Measurements from ENCODE around the gene UBE3D.

DNA sequence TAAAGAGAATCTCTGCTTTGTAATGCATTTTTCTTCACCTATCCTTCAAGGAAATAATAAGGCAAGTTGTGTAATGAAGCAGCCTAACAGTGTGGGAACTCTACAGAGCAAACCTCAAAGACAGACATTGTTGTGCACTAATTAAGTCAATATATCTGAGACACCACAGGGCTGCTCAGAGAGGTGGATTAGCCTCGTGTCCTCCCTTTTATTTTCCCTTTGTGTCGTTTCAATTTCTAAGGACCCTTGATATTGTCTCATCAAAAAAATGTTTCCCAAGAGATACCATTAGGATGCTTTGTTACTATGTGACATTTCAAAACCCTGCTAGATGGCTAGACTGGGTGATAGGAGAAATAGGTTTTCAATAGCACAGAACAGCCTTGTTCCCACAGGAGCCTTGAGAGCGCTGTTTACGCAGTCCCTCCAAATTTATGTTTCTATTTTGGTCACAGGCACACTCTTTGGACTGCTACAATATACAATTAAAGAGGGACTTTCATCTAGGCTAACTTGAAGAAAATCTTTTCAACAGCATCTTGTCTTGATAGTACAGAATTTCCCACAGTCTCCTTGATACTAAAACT lies 23.1 kb downstream of the UBE3D start:
- TF ChIP-seq, protein P1, sequence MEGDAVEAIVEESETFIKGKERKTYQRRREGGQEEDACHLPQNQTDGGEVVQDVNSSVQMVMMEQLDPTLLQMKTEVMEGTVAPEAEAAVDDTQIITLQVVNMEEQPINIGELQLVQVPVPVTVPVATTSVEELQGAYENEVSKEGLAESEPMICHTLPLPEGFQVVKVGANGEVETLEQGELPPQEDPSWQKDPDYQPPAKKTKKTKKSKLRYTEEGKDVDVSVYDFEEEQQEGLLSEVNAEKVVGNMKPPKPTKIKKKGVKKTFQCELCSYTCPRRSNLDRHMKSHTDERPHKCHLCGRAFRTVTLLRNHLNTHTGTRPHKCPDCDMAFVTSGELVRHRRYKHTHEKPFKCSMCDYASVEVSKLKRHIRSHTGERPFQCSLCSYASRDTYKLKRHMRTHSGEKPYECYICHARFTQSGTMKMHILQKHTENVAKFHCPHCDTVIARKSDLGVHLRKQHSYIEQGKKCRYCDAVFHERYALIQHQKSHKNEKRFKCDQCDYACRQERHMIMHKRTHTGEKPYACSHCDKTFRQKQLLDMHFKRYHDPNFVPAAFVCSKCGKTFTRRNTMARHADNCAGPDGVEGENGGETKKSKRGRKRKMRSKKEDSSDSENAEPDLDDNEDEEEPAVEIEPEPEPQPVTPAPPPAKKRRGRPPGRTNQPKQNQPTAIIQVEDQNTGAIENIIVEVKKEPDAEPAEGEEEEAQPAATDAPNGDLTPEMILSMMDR (IDR thresholded peaks at IDR 0.05), result no peak
- no peak for TF ChIP-seq POLR2A (IDR thresholded peaks at IDR 0.05)

Measured in transverse colon (tissue), 3 donors.